HG03342 (cell line): ENCODE measurements around the gene SLC2A10.

Experiments used
- ATAC-seq: cut with Tn5 transposase; IDR thresholded peaks from one replicate; pipeline ENCODE4 v1.9.1; 2021; ENCODE audit warnings: mild to moderate bottlenecking, moderate library complexity; ENCODE audit not compliant: unreplicated experiment

The SLC2A10 gene

DNA sequence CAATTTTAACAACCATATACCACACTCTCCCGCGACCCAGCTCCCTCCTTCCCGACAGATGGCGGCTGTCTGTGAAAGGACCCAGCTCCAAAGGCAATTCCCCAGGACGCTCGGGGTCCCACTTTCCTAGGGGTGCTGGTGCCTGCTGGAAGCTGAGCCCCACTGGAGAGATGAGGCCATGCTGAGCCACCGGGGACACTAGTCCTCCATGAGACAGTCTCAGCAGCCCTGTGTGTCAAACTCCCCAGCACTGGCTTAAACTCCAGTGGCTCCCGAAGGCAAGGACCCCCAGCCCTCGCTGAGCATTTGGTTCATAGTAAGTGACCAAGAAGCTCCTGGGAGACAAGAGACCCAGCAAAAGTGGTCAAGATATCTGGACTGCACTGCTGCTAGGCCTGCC, 52.1 kb downstream of the SLC2A10 start:
- no peak for ATAC-seq

DNA sequence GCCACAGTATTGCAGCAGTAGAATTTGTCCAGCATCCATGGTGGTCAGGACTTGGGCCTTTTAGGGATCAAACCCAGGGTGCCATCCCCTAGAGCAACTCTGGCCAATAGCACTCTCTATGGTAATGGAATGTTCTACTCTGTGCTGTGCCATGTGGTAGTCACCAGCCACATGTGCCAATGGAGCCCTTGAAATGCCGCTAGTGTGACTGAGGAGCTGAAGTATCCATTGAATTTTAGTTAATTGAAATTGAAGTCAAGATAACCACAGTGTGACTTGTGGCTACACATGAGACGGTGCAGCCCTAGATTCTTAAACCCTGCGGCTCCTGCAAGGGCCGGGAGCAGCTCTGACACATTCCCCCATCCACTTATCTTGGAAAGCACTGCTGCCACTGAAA, 54.6 kb downstream of the SLC2A10 start:
- no peak for ATAC-seq

DNA sequence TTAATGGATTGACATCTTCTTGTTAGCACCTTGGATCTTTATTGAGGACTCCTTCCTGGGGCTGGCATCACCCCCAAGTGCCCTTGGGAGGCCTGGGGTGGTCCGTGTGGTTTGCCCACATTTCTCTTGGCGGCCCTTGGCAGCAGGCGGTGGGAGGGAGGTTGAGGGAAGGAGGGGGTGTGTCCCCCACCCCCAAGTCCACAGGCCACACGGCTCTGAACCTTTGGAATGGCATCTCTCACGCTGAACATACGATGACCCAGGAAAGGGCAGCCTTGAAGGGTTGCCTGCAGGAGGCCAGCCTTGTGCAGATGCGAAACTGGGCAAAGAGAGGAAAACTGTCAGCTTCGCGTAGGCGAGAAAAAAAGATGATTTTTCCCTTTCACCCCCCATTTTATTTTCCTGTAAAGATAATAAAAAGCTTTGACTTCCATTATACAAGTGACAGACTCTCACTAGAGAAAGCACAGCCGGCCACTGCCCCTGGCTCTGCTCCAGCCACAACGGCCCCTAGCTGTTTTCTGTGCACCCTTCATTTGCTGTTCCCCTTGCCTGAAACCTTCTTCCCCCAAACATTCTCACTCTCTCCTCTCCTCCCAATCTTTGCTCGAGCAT, 56.2 kb downstream of the SLC2A10 start:
- ATAC-seq: no peak

DNA sequence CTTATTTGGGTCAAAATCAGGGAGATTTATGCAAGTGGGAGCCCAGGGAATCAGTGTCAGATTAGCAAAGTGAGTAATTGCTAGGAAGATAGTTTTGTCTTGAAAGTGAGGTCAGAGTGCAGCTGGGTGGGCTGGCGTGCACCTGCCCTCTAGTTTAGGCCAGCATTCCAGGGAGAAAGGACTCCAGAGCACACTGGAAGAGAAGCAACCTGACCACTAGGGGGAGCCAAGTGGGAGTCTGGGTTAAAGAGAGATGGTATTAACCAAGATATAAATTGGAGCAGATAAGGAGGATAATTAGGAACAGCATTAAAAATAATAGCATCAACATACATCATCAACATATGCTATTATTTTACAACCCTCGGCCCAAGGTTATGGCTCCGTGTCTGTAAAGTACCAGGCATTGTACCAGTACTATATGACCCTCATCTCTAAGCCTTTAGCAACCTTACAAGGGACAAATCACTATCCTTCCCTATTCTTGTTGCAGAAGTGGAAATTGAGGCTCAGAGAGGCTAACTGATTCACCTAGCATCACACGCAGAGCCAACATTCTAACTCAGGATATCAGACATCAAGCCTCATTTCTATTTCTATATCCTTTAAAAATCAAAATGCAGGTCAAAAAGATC, 57.8 kb downstream of the SLC2A10 start:
- no peak for ATAC-seq

DNA sequence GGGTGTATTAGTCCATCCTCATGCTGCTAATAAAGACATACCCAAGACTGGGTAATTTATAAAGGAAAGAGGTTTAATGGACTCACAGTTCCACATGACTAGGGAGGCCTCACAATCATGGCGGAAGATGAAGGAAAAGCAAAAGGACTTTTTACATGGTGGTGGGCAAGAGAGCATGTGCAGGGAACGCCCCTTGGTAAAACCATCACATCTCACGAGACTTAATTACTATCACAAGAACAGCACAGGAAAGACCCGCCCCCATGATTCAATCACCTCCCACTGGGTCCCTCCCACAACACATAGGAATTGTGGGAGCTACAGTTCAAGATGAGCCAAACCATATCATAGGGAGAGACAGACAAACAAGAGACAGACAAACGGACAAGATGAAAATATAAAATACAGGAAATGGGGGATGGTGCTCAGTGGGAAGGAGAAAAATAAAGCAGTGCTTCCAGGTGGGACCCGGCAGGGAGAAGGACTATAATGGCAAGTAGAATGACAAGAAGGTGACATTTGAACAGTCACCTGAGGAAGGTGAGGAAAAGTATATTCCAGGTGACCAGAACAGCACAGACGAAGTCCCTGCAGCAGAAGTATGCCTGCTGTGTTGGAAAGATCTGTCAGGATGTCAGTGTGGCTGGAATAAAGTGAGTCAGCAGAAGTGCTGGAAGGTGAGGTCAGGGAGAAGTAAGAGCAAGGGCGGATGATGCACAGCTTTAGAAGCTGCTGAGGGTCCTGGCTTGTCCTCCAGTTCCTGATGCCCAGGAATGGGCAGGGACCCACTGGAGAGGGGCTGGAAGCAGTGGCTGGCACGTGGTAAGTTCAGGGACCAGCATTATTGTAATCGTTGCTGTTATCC, 61.1 kb downstream of the SLC2A10 start:
- no peak for ATAC-seq

DNA sequence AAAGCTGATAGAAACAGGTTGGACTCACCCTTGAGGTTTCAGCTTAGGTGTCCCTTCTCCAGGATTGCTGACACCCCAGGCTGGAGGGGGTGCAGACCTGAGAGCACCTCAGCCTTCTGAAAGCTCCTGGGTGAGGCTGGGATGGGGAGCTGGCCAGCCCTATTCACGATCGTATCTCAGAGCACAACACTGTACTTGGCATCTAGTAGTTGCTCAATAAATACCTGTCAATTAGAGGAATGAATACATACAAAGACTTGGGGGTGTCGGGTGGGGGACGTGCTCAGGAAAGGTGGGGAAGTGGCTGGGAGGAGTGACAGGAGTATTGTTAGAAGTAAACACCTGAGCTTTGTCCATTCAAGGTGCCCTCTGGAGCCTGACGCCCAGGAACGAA, 61.7 kb downstream of the SLC2A10 start:
- ATAC-seq: no peak

DNA sequence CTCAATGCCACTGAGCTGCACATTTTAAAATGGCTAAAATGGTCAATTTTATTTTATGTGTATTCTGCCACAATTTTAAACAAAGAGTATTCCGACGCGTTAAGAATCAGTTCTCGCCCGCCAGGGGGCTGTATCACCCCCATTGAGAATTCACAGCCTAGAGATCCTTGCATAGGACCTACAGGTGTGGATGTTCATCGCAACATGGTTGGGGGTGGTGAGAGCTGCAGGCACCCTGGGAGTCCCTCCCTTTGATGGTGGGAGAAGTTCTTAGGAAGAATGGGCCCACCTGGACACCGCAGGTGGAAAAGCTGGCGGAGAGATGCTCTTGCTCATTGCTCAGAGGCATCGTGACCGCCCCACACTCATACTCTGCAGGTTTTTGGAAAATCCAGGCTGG, 63.5 kb downstream of the SLC2A10 start:
- ATAC-seq: no peak

DNA sequence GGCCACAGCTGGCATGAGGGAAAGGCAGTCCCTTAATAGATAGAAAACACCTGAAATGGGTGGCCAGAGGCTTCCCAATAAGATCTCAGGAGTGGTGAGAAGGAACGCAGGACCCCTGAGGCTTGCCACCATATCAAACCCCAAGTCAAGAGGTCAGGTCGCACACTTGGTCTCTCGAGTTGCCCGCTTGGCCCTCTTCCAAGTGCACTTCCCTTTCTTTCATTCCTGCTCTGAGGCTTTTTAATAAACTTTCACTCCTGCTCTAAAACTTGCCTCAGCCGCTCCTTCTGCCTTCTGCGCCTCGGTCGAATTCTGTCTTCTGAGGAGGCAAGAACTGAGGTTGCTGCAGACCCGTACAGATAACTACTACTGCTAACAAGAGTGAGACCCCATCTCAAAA, 64.2 kb downstream of the SLC2A10 start:
- ATAC-seq: no peak

DNA sequence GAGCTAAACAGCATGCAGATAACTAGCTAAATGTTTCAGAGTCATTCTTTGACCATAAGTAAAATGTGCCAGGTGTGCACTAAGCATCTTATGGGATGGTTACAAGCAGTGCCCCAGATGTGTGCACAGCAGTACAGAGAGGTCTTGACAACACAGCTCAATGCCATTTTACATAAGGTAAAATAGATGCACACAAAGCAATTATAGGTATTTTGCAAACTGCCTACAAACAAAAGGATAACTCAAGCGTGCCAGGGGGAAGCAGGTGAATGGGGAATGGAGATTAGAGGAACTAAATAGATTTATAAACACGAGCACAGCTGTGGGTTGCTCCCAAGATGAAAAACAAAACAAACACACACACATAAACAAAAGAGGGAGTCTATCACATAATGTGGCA, 64.8 kb downstream of the SLC2A10 start:
- no peak for ATAC-seq

DNA sequence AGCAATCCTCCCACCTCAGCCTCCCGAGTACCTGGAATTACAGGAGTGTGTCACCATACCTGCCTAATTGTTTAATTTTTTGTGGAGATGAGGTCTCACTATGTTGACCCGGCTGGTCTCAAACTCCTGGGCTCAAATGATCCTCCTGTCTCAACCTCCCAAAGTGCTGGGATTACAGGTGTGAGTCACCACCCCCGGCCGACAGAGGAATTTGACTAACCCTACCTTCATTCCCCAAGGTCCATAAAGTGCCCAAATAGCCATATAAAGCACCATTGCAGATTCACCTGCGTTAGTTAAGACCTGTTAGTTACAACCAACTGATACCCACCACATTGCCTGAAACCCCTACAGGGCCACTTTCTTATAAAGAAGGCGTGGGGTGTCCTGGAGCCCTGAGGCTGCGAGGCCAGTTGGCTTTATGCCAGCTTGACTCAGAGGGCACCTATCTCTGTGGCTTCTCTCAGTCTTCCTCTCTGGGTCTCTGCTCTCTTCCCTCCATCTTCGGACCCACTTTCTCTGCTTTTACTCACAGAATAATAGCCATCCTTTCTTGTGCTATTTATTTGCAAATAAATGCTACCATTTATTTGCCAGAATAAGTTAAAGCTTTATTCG, 65.6 kb downstream of the SLC2A10 start:
- no peak for ATAC-seq

DNA sequence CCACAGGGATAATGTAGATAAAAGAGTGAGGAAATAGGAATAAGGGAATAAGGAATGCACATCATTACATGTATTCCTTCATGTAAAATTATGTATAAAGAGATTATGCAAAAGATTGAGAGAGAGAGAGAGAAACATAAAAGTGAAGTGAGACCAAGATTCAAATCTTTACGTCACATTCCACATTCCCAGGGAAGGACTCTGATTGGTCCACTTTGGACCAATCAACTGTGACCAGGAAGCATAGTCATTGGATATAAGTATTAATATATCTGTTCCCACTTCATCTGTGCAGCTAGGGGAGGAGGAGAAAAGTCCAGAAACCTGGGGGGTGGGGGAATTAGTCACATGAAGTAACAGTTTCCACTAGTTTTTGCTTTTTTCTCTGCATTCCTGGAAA, 66.4 kb downstream of the SLC2A10 start:
- no peak for ATAC-seq

DNA sequence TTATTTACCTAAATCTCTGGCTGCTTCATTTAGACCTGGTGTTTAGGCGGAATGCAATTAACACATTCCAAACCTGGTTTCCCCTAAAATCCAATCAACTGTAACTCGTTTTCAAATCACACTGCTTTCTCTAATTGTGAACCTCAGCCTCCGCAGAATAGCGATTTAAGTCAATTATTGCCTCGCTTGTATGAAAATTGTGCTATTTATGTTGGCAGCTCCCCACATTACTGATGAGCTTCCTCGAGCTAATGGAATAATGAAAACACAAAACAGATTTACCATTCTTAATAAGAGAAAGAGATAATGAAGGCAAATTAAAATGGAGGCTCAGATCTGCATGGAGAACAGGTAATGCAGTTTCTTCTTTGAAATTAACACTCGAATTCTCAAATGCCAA, 67.9 kb downstream of the SLC2A10 start:
- no peak for ATAC-seq

DNA sequence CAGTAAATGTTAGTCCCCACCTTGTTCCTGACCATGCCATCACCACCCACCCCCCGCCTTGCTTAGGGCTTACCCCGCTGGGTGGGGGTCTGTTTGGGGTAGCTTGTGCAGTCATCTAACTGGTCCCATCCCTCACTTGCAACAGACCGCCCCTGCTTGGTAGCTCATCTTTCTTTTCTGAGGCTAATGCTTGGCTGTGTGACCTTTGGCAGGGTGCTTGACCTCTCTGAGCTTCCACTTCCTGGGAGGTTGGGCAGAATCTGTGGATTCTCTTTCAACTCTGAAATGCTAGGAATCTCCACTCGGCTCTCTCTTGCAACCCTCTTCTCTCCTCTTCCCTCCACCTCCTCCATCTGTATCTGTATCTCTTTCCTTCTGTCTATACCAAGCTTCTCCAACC, 70.4 kb downstream of the SLC2A10 start:
- ATAC-seq: no peak

DNA sequence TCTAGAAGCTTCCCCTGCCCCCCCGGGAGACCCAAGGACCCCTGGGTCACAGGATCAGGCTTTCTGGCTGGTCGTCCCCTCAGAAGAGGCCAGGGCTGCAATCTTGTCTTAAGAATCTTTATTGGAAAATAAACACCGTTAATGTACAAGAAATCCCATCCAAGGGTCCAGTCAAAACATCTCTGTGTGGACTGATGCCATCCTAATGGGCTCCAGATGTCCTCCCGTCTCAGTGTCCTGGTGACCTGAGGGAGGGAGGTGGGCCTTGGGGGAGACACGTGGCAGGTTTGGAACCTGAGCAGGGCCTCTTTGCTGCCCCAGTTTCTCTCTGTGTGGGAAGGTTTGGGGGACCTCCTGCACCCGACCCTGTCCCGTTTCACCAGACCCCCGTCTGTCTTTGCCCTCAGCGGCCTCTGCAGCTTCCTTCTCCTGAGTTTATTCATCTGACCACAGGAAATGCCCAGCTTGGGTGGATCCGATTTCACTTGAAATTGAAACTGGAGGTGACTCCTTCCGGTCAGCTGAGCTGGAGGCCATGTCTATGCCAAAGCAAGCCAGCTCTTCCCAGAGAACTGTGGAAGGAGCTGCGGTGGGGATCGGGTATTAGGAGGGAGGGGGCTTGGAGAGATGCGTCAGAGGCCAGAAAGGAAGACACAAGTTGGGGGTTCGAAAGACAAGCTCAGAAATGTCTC, 75.1 kb downstream of the SLC2A10 start:
- ATAC-seq: no peak
